GM19043 (cell line): ENCODE data around the gene ZNF282.

Experiments used
- ATAC-seq: cut with Tn5 transposase; IDR thresholded peaks from one replicate; pipeline ENCODE4 v1.9.1; 2021; ENCODE audit warnings: low read depth; ENCODE audit not compliant: unreplicated experiment

Gene ZNF282

GRCh38 chr7:149188637-149189259 lies 6.6 kb upstream of the ZNF282 start:
- no peak for ATAC-seq

GRCh38 chr7:149191851-149192250 lies 3.5 kb upstream of the ZNF282 start:
- no peak for ATAC-seq

- no peak for ATAC-seq
These were observed 557 bp upstream of the ZNF282 start for GRCh38 chr7:149194799-149195179.

- ATAC-seq: no peak
These were observed 882 bp downstream of the ZNF282 start for GRCh38 chr7:149196151-149196704.

GRCh38 chr7:149196705-149197171 lies 1.4 kb downstream of the ZNF282 start:
- no peak for ATAC-seq

- no peak for ATAC-seq
These were observed 2.3 kb downstream of the ZNF282 start for GRCh38 chr7:149197675-149198074.

- ATAC-seq: no peak
These were observed 2.9 kb downstream of the ZNF282 start for GRCh38 chr7:149198161-149198816.

GRCh38 chr7:149199234-149199995 lies 4.1 kb downstream of the ZNF282 start:
- ATAC-seq: no peak

GRCh38 chr7:149202831-149203231 lies 7.5 kb downstream of the ZNF282 start:
- ATAC-seq: no peak

- ATAC-seq: no peak
These were observed 10.5 kb downstream of the ZNF282 start for GRCh38 chr7:149205690-149206381.

- no peak for ATAC-seq
These were observed 12.1 kb downstream of the ZNF282 start for GRCh38 chr7:149207324-149208035.

GRCh38 chr7:149209518-149210269 lies 14.3 kb downstream of the ZNF282 start:
- peak; percentile 71 for ATAC-seq

GRCh38 chr7:149210551-149210950 lies 15.2 kb downstream of the ZNF282 start:
- no peak for ATAC-seq

GRCh38 chr7:149214020-149214720 lies 18.8 kb downstream of the ZNF282 start:
- ATAC-seq: no peak

GRCh38 chr7:149216402-149216801 lies 21.1 kb downstream of the ZNF282 start:
- ATAC-seq: no peak

GRCh38 chr7:149217570-149217969 lies 22.2 kb downstream of the ZNF282 start:
- no peak for ATAC-seq

GRCh38 chr7:149218469-149219420 lies 23.4 kb downstream of the ZNF282 start:
- ATAC-seq: no peak

GRCh38 chr7:149220534-149220933 lies 25.2 kb downstream of the ZNF282 start:
- no peak for ATAC-seq
